Breast epithelium (tissue), 3 donors: ENCODE data around the gene KRTAP4-7.

Experiments used
- POLR2AphosphoS5 ChIP-seq, 3 donors: sonication (generic); formaldehyde crosslinking; IDR thresholded peaks; one replicate each; pipeline ENCODE4 v1.6.1; 2017; ENCODE audit warnings: antibody characterized with exemption in 3 of 3
- TF ChIP-seq, protein P1 (sequence below), 3 donors: fragments of 450-650 bp; IDR thresholded peaks; one replicate each; pipeline ENCODE4 v1.5.1; 2016 to 2017; ENCODE audit warnings: antibody characterized with exemption in 3 of 3, mild to moderate bottlenecking in 3 of 3, moderate library complexity in 3 of 3

DNA sequence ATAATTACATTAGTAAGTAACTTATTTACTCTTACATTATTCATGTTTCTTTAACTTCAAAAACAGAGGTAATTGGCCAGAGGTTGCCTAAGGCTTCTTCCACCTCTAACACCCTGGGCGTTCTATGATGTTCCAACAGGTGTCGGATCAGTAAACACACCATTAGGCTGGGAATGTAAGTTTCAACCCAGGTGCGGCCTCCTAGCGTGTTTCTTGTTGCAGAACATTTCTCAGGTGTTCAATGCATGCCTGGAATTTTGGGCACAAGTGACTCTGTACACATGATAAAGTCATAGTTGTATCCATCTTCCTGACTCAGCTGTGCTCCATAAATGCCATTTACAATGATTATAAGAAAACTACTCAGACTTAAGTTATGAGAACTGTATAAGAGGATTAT, 29.9 kb upstream of the KRTAP4-7 start:
- TF ChIP-seq POLR2AphosphoS5 (IDR thresholded peaks at IDR 0.05): no peak
- TF ChIP-seq, protein P1, sequence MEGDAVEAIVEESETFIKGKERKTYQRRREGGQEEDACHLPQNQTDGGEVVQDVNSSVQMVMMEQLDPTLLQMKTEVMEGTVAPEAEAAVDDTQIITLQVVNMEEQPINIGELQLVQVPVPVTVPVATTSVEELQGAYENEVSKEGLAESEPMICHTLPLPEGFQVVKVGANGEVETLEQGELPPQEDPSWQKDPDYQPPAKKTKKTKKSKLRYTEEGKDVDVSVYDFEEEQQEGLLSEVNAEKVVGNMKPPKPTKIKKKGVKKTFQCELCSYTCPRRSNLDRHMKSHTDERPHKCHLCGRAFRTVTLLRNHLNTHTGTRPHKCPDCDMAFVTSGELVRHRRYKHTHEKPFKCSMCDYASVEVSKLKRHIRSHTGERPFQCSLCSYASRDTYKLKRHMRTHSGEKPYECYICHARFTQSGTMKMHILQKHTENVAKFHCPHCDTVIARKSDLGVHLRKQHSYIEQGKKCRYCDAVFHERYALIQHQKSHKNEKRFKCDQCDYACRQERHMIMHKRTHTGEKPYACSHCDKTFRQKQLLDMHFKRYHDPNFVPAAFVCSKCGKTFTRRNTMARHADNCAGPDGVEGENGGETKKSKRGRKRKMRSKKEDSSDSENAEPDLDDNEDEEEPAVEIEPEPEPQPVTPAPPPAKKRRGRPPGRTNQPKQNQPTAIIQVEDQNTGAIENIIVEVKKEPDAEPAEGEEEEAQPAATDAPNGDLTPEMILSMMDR (IDR thresholded peaks at IDR 0.05): no peak
